GM23338 (cell line): ENCODE measurements around the gene CD24.

ENCODE experiments used
- CREB1 ChIP-seq: fragments of 250-450 bp; sonication (Bioruptor Pico); IDR thresholded peaks from 2 replicates; pipeline ENCODE4 v1.5.0; 2020; ENCODE audit warnings: low read depth, mild to moderate bottlenecking, moderate library complexity
- EZH2 ChIP-seq: fragments of 200-600 bp; sonication (generic); IDR thresholded peaks from one replicate; pipeline ENCODE4 v1.8.0; 2017; ENCODE audit warnings: antibody characterized with exemption, mild to moderate bottlenecking, low read depth; ENCODE audit not compliant: unreplicated experiment
- EZH2phosphoT487 ChIP-seq: fragments of 200-600 bp; sonication (generic); IDR thresholded peaks from one replicate; pipeline ENCODE4 v1.8.1; 2018; ENCODE audit warnings: antibody characterized with exemption; ENCODE audit not compliant: unreplicated experiment
- JUNB ChIP-seq: IDR thresholded peaks from one replicate; pipeline ENCODE4 v1.6.1; 2016; ENCODE audit warnings: antibody characterized with exemption; ENCODE audit not compliant: unreplicated experiment
- NANOG ChIP-seq: IDR thresholded peaks from 2 replicates; pipeline ENCODE4 v1.6.1; 2016; ENCODE audit warnings: antibody characterized with exemption, borderline replicate concordance
- POLR2AphosphoS5 ChIP-seq: IDR thresholded peaks from 2 replicates; pipeline ENCODE4 v1.6.1; 2016; ENCODE audit warnings: antibody characterized with exemption, low read depth
- STAT1 ChIP-seq: IDR thresholded peaks from one replicate; pipeline ENCODE4 v1.6.1; 2016; ENCODE audit warnings: antibody characterized with exemption; ENCODE audit not compliant: unreplicated experiment
- TF ChIP-seq, protein P1 (sequence below), 2 experiments: fragments of 200-600 bp in 1 of 2; sonication (generic) in 1 of 2; conservative IDR thresholded peaks; 2 replicates each; pipeline versions ENCODE4 v1.5.1 to v1.6.1; 2016 to 2017; ENCODE audit warnings: antibody characterized with exemption in 2 of 2, low read depth in 2 of 2, mild to moderate bottlenecking in 2 of 2, moderate library complexity in 1 of 2
- TF ChIP-seq, protein P2 (sequence below): IDR thresholded peaks from one replicate; pipeline ENCODE4 v1.6.1; 2018; ENCODE audit warnings: antibody characterized with exemption; ENCODE audit not compliant: unreplicated experiment
- TF ChIP-seq, protein P3 (sequence below): fragments of 250-450 bp; sonication (Bioruptor Pico); IDR thresholded peaks from 2 replicates; pipeline ENCODE4 v1.5.0; 2020; ENCODE audit warnings: mild to moderate bottlenecking, moderate library complexity
- TF ChIP-seq, protein P4 (sequence below): IDR thresholded peaks from 2 replicates; pipeline ENCODE4 v1.6.1; 2016; ENCODE audit warnings: antibody characterized with exemption

DNA sequence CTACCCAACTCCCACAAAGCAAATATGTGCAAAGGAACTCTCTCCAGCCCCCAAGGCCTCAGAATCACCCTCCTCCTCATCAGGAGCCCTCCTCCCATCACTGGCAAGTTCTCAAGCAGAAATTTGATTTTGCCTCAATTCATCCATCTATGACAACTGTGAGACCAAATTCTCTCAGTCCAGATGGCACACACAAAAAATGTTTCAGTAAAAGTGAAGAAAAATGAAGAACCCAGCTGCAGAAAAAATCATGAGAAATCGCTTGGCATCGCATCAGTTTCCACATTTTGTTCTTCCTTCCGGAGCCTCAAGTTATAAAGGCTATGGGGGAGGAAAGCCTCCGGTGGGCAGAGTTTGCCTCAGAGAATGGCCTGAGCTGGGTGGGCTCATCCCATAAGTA is 6.4 kb upstream of the CD24 start:
- TF ChIP-seq, protein P1, sequence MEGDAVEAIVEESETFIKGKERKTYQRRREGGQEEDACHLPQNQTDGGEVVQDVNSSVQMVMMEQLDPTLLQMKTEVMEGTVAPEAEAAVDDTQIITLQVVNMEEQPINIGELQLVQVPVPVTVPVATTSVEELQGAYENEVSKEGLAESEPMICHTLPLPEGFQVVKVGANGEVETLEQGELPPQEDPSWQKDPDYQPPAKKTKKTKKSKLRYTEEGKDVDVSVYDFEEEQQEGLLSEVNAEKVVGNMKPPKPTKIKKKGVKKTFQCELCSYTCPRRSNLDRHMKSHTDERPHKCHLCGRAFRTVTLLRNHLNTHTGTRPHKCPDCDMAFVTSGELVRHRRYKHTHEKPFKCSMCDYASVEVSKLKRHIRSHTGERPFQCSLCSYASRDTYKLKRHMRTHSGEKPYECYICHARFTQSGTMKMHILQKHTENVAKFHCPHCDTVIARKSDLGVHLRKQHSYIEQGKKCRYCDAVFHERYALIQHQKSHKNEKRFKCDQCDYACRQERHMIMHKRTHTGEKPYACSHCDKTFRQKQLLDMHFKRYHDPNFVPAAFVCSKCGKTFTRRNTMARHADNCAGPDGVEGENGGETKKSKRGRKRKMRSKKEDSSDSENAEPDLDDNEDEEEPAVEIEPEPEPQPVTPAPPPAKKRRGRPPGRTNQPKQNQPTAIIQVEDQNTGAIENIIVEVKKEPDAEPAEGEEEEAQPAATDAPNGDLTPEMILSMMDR (conservative IDR thresholded peaks at IDR 0.05; ENCODE audit: low read depth in 2 of 2): no peak
- no peak for TF ChIP-seq EZH2
- TF ChIP-seq EZH2phosphoT487: no peak
- TF ChIP-seq, protein P2, sequence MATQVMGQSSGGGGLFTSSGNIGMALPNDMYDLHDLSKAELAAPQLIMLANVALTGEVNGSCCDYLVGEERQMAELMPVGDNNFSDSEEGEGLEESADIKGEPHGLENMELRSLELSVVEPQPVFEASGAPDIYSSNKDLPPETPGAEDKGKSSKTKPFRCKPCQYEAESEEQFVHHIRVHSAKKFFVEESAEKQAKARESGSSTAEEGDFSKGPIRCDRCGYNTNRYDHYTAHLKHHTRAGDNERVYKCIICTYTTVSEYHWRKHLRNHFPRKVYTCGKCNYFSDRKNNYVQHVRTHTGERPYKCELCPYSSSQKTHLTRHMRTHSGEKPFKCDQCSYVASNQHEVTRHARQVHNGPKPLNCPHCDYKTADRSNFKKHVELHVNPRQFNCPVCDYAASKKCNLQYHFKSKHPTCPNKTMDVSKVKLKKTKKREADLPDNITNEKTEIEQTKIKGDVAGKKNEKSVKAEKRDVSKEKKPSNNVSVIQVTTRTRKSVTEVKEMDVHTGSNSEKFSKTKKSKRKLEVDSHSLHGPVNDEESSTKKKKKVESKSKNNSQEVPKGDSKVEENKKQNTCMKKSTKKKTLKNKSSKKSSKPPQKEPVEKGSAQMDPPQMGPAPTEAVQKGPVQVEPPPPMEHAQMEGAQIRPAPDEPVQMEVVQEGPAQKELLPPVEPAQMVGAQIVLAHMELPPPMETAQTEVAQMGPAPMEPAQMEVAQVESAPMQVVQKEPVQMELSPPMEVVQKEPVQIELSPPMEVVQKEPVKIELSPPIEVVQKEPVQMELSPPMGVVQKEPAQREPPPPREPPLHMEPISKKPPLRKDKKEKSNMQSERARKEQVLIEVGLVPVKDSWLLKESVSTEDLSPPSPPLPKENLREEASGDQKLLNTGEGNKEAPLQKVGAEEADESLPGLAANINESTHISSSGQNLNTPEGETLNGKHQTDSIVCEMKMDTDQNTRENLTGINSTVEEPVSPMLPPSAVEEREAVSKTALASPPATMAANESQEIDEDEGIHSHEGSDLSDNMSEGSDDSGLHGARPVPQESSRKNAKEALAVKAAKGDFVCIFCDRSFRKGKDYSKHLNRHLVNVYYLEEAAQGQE: no peak
- no peak for TF ChIP-seq JUNB
- no peak for TF ChIP-seq CREB1 (CRISPR knock-in tag)
- no peak for TF ChIP-seq POLR2AphosphoS5
- TF ChIP-seq NANOG: no peak
- no peak for TF ChIP-seq STAT1
- TF ChIP-seq, protein P3, sequence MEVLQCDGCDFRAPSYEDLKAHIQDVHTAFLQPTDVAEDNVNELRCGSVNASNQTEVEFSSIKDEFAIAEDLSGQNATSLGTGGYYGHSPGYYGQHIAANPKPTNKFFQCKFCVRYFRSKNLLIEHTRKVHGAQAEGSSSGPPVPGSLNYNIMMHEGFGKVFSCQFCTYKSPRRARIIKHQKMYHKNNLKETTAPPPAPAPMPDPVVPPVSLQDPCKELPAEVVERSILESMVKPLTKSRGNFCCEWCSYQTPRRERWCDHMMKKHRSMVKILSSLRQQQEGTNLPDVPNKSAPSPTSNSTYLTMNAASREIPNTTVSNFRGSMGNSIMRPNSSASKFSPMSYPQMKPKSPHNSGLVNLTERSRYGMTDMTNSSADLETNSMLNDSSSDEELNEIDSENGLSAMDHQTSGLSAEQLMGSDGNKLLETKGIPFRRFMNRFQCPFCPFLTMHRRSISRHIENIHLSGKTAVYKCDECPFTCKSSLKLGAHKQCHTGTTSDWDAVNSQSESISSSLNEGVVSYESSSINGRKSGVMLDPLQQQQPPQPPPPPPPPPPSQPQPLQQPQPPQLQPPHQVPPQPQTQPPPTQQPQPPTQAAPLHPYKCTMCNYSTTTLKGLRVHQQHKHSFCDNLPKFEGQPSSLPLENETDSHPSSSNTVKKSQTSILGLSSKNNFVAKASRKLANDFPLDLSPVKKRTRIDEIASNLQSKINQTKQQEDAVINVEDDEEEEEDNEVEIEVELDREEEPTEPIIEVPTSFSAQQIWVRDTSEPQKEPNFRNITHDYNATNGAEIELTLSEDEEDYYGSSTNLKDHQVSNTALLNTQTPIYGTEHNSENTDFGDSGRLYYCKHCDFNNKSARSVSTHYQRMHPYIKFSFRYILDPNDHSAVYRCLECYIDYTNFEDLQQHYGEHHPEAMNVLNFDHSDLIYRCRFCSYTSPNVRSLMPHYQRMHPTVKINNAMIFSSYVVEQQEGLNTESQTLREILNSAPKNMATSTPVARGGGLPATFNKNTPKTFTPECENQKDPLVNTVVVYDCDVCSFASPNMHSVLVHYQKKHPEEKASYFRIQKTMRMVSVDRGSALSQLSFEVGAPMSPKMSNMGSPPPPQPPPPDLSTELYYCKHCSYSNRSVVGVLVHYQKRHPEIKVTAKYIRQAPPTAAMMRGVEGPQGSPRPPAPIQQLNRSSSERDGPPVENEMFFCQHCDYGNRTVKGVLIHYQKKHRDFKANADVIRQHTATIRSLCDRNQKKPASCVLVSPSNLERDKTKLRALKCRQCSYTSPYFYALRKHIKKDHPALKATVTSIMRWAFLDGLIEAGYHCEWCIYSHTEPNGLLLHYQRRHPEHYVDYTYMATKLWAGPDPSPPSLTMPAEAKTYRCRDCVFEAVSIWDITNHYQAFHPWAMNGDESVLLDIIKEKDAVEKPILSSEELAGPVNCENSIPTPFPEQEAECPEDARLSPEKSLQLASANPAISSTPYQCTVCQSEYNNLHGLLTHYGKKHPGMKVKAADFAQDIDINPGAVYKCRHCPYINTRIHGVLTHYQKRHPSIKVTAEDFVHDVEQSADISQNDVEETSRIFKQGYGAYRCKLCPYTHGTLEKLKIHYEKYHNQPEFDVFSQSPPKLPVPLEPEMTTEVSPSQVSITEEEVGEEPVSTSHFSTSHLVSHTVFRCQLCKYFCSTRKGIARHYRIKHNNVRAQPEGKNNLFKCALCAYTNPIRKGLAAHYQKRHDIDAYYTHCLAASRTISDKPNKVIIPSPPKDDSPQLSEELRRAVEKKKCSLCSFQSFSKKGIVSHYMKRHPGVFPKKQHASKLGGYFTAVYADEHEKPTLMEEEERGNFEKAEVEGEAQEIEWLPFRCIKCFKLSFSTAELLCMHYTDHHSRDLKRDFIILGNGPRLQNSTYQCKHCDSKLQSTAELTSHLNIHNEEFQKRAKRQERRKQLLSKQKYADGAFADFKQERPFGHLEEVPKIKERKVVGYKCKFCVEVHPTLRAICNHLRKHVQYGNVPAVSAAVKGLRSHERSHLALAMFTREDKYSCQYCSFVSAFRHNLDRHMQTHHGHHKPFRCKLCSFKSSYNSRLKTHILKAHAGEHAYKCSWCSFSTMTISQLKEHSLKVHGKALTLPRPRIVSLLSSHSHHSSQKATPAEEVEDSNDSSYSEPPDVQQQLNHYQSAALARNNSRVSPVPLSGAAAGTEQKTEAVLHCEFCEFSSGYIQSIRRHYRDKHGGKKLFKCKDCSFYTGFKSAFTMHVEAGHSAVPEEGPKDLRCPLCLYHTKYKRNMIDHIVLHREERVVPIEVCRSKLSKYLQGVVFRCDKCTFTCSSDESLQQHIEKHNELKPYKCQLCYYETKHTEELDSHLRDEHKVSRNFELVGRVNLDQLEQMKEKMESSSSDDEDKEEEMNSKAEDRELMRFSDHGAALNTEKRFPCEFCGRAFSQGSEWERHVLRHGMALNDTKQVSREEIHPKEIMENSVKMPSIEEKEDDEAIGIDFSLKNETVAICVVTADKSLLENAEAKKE (CRISPR knock-in tag): no peak
- TF ChIP-seq, protein P4, sequence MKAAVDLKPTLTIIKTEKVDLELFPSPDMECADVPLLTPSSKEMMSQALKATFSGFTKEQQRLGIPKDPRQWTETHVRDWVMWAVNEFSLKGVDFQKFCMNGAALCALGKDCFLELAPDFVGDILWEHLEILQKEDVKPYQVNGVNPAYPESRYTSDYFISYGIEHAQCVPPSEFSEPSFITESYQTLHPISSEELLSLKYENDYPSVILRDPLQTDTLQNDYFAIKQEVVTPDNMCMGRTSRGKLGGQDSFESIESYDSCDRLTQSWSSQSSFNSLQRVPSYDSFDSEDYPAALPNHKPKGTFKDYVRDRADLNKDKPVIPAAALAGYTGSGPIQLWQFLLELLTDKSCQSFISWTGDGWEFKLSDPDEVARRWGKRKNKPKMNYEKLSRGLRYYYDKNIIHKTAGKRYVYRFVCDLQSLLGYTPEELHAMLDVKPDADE: no peak
